ENCODE measurements around the gene LRP1B. TPM values are rescaled to one million over a fixed set of nuclear protein-coding genes. Genes with fewer than 3 reads are reported as not detected.

Gene LRP1B
- polyA plus RNA-seq, 1 of the 3 experiments (the other 2 are of a cell fraction) = 0.28 TPM

DNA sequence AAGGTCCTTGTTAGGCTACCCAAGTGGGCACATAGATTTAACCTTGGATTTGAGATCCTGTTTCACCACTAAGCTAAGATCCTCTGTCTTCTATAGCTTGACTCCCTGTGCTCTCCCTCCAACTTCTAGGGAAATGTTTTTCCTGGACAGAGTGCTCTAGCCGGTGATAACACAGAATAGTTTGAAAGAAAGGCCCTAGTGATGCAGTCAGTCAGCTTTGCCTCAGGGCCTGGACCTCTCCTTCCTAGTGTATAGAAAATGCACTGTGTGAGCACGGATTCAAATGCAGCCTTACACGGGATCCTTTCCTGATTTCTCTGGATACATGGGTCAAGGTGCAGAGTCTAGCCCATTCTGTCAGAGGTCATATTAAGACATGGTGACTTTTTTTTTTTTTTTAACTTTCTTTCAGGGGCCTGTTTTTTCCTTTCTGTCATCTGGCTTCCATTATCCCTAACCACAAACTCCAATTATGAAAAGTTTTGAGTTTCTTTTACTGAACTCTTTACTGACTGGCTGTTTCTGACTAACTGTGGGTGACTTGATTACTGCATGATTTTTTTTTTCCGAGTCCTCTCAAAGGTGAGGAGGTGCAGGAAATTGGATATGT is 122.6 kb downstream of the LRP1B start:
- Histone ChIP-seq H3K4me3 (ENCODE audit: low read depth in 2 of 2, low read length in 1 of 2) (no peak overlapping the region), H3K9me3 (no peaks in the 10 kb centered on the region), H3K4me1 (ENCODE audit: control insufficient read depth in 1 of 2, insufficient read depth in 2 of 2, low read depth in 1 of 2, low read length in 1 of 2) (peaks cover 0 to 5% of the 10 kb centered on the region in 2 experiments; a peak in 1 of 4 replicates), H3K4me2 (no peak overlapping the region), H4K20me1 (ENCODE audit: insufficient read depth) (no peaks in the 10 kb centered on the region), H2AFZ (ENCODE audit: low read depth) (no peak overlapping the region), H3K9ac (no peak overlapping the region), H3K27me3 (ENCODE audit: insufficient read depth) (no peaks in the 10 kb centered on the region), H3K79me2 (ENCODE audit: insufficient read depth) (no peaks in the 10 kb centered on the region), H3K27ac (ENCODE audit: low read depth in 2 of 2, low read length in 1 of 2) (peak overlapping the region; percentile 27 to 74; a peak in 3 of 4 replicates), H3K36me3 (replicated peaks in 1 of 2; ENCODE audit: control insufficient read depth in 1 of 2, insufficient read depth in 2 of 2, low read length in 1 of 2) (no peaks in the 10 kb centered on the region), H3F3A (replicated peaks; ENCODE audit: insufficient read depth) (peaks cover 2% of the 10 kb centered on the region), H3K9me2 (no peaks in the 10 kb centered on the region)
- TF ChIP-seq MXI1 (IDR thresholded peaks at IDR 0.05; ENCODE audit: low read depth, low read length) (no peak), USF2 (IDR thresholded peaks at IDR 0.05; ENCODE audit: borderline replicate concordance, low read depth, low read length) (no peak), EP300 (IDR thresholded peaks at IDR 0.05; ENCODE audit: borderline replicate concordance in 1 of 2, low read depth in 1 of 2, low read length in 1 of 2) (peak in 1 of 2 experiments; percentile 30; a peak in 1 of 4 replicates), TCF12 (IDR thresholded peaks at IDR 0.05) (peak; percentile 83)
- ChIA-PET POLR2A (no interaction called here), CTCF (no interaction called here)
- WGBS (ENCODE audit: low lambda C conversion rate) = 61% methylated on average over 4 of the region's 4 CpGs
- DNase-seq = no peak

DNA sequence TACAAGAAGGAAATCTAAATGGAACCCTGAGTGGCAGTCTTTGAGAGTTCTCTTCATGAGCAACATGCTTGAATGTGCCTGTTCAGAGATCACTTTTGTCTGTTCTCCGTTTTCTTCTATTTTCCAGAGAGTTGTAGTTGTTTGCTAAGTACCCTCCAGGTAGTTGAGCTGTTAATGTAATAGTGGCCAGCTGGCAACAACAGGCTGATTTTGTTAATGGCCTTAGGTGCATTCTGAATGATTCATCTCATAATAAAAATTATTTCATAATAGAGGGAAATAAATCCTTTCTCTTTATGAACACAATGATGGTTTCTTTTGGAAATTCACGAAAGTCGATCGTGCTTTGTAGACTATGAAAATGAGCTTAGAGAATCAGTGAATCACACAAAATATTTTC is 136.8 kb downstream of the LRP1B start:
- TF ChIP-seq NRF1 (IDR thresholded peaks at IDR 0.05; ENCODE audit: low read depth, low read length) (no peak), RXRA (IDR thresholded peaks at IDR 0.05; ENCODE audit: borderline replicate concordance, low read depth) (no peak), CHD2 (IDR thresholded peaks at IDR 0.05; ENCODE audit: low read length, partially characterized antibody) (no peak), YY1 (IDR thresholded peaks at IDR 0.05; ENCODE audit: low read depth) (no peak), ZBTB33 (IDR thresholded peaks at IDR 0.05; ENCODE audit: borderline replicate concordance, low read depth) (no peak), SIN3A (IDR thresholded peaks at IDR 0.05; ENCODE audit: borderline replicate concordance, low read depth, low read length) (no peak), TEAD4 (IDR thresholded peaks at IDR 0.05; ENCODE audit: borderline replicate concordance, insufficient read depth) (no peak), EP300 (IDR thresholded peaks at IDR 0.05; ENCODE audit: borderline replicate concordance in 1 of 2, low read depth in 1 of 2, low read length in 1 of 2) (no peak), SMC3 (IDR thresholded peaks at IDR 0.05; ENCODE audit: low read depth, low read length) (no peak), USF2 (IDR thresholded peaks at IDR 0.05; ENCODE audit: borderline replicate concordance, low read depth, low read length) (no peak), EZH2phosphoT487 (IDR thresholded peaks at IDR 0.05; ENCODE audit: borderline replicate concordance, low read depth) (no peak), POLR2AphosphoS5 (IDR thresholded peaks at IDR 0.05; ENCODE audit: low read depth, low read length) (no peak), TAF1 (IDR thresholded peaks at IDR 0.05; ENCODE audit: borderline replicate concordance, low read depth, low read length) (no peak), MAX (IDR thresholded peaks at IDR 0.05; ENCODE audit: low read depth) (no peak), MEF2A (IDR thresholded peaks at IDR 0.05; ENCODE audit: borderline replicate concordance, low read depth) (no peak), GATA2 (CRISPR knock-in tag; IDR thresholded peaks at IDR 0.05) (no peak)
- TF ChIP-seq, protein P1, sequence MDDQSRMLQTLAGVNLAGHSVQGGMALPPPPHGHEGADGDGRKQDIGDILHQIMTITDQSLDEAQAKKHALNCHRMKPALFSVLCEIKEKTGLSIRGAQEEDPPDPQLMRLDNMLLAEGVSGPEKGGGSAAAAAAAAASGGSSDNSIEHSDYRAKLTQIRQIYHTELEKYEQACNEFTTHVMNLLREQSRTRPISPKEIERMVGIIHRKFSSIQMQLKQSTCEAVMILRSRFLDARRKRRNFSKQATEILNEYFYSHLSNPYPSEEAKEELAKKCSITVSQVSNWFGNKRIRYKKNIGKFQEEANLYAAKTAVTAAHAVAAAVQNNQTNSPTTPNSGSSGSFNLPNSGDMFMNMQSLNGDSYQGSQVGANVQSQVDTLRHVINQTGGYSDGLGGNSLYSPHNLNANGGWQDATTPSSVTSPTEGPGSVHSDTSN (IDR thresholded peaks at IDR 0.05) = no peak
- H2AFZ ChIP-seq (ENCODE audit: low read depth) = no peak overlapping the region
- H3K9me3 ChIP-seq = no peaks in the 10 kb centered on the region
- H3K4me2 ChIP-seq = no peak overlapping the region
- WGBS (ENCODE audit: low lambda C conversion rate) = 78% methylated on average over 4 of the region's 4 CpGs
- H3K4me3 ChIP-seq (ENCODE audit: low read depth in 2 of 2, low read length in 1 of 2) = no peak overlapping the region
- H3K4me1 ChIP-seq (ENCODE audit: control insufficient read depth in 1 of 2, insufficient read depth in 2 of 2, low read depth in 1 of 2, low read length in 1 of 2) = no peaks in the 10 kb centered on the region
- ChIA-PET POLR2A (no interaction called here), CTCF (interaction anchor here (0.6 kb wide), 1 partner anchor 283 kb away, joined by 3 read pairs; no protein-coding TSS in a partner anchor)
- H3K27me3 ChIP-seq (ENCODE audit: insufficient read depth) = no peaks in the 10 kb centered on the region
- no peak for DNase-seq
- no peak overlapping the region for H3K27ac ChIP-seq (ENCODE audit: low read depth in 2 of 2, low read length in 1 of 2)
- H3K9ac ChIP-seq = no peak overlapping the region
- H3K9me2 ChIP-seq = no peaks in the 10 kb centered on the region
- no peaks in the 10 kb centered on the region for H4K20me1 ChIP-seq (ENCODE audit: insufficient read depth)
- H3K79me2 ChIP-seq (ENCODE audit: insufficient read depth) = no peaks in the 10 kb centered on the region
- no peaks in the 10 kb centered on the region for H3F3A ChIP-seq (replicated peaks; ENCODE audit: insufficient read depth)
- no peaks in the 10 kb centered on the region for H3K36me3 ChIP-seq (replicated peaks in 1 of 2; ENCODE audit: control insufficient read depth in 1 of 2, insufficient read depth in 2 of 2, low read length in 1 of 2)
